Hippocampal formation (tissue), 2 donors: ENCODE measurements around the gene HMOX2.

Experiments
- DNase-seq, 2 donors: peaks; one replicate each; lab custom pipeline; 2025; lab: John Stamatoyannopoulos, UW

HMOX2 gene

GRCh38 chr16:4463522-4464163 lies 12.6 kb upstream of the HMOX2 start:
- DNase-seq = no peak

- no peak for DNase-seq
Measured at GRCh38 chr16:4465977-4466779, 10.0 kb upstream of the HMOX2 start.

- DNase-seq = no peak
Measured at GRCh38 chr16:4467916-4468315, 8.3 kb upstream of the HMOX2 start.

GRCh38 chr16:4468972-4469371 lies 7.2 kb upstream of the HMOX2 start:
- DNase-seq = no peak

- DNase-seq = no peak
Measured at GRCh38 chr16:4471869-4472268, 4.3 kb upstream of the HMOX2 start.

- DNase-seq = no peak
Measured at GRCh38 chr16:4472880-4473279, 3.3 kb upstream of the HMOX2 start.

GRCh38 chr16:4474192-4474961 lies 1.8 kb upstream of the HMOX2 start, which contains the start of gene NMRAL1:
TSS of gene NMRAL1 (minus strand) at chr16:4474625. CDS start at chr16:4474132, 493 bp downstream.
- DNase-seq = peak; percentile 58 to 62

- no peak for DNase-seq
Measured at GRCh38 chr16:4477966-4478365, 1.8 kb downstream of the HMOX2 start.

GRCh38 chr16:4481526-4481925 lies 5.3 kb downstream of the HMOX2 start:
- DNase-seq = no peak

- DNase-seq = no peak
Measured at GRCh38 chr16:4481963-4482362, 5.8 kb downstream of the HMOX2 start.

- no peak for DNase-seq
Measured at GRCh38 chr16:4486126-4486893, 10.1 kb downstream of the HMOX2 start.

GRCh38 chr16:4487955-4488498 lies 11.8 kb downstream of the HMOX2 start:
- DNase-seq = no peak

- DNase-seq = no peak
Measured at GRCh38 chr16:4488499-4488967, 12.3 kb downstream of the HMOX2 start.

GRCh38 chr16:4489030-4489429 lies 12.8 kb downstream of the HMOX2 start:
- DNase-seq = no peak

GRCh38 chr16:4491898-4492297 lies 15.7 kb downstream of the HMOX2 start:
- no peak for DNase-seq

GRCh38 chr16:4494746-4495490 lies 18.7 kb downstream of the HMOX2 start:
- no peak for DNase-seq

GRCh38 chr16:4495766-4496165 lies 19.6 kb downstream of the HMOX2 start:
- no peak for DNase-seq

GRCh38 chr16:4496305-4496704 lies 20.1 kb downstream of the HMOX2 start:
- DNase-seq = no peak

- DNase-seq = no peak
Measured at GRCh38 chr16:4498546-4499195, 22.5 kb downstream of the HMOX2 start.

- no peak for DNase-seq
Measured at GRCh38 chr16:4499196-4499555, 23.0 kb downstream of the HMOX2 start.
